ENCODE data around the gene SFT2D1. TPM values are rescaled to one million over a fixed set of nuclear protein-coding genes. Genes with fewer than 3 reads are reported as not detected.

The SFT2D1 gene
- polyA plus RNA-seq, 3 donors, result 59.6 to 81.0 (median 68.2) TPM

DNA sequence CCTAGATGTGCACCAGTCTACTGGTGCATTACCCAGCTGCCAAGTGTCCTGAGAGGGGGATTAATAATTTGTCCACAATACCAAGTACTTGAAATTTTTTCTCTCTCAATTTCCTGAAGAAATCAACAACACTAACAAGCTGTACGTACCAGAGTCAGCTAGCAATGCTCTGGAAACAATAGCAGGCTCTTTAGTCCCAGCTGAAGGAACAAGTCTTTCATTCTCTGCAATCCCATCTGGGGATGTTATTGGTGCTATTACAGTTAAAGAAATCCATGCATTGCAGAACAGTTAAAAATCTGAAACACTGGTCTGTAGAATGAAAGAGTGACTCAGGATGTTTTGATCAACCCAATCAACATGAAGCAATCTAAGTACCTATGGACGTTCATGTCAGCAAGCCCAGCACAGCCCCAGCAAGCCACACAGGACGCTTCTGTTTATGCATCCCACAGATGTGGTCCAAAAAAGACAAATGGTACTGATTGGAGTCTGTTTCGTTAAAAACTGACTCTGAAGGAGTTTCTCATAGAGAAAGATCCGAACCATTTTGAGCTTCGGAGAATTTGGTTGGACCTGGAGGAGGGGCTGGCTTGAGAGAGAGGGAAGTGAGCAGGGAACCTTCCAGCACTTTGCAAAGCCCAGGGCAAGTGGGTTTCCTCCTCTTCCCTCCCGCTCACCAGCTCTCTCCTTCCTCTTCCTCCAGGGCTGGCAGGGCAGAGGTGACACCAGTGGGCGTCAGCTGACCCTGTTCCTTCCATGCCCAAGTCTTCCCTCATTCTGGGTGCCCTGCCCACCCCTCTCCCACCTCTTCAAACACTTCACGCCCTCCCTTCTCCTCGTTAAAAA is 46.1 kb downstream of the SFT2D1 start:
- DNase-seq (ENCODE audit: extremely low read depth in 1 of 11, low read depth in 9 of 11, low spot score in 4 of 11), result no peak

DNA sequence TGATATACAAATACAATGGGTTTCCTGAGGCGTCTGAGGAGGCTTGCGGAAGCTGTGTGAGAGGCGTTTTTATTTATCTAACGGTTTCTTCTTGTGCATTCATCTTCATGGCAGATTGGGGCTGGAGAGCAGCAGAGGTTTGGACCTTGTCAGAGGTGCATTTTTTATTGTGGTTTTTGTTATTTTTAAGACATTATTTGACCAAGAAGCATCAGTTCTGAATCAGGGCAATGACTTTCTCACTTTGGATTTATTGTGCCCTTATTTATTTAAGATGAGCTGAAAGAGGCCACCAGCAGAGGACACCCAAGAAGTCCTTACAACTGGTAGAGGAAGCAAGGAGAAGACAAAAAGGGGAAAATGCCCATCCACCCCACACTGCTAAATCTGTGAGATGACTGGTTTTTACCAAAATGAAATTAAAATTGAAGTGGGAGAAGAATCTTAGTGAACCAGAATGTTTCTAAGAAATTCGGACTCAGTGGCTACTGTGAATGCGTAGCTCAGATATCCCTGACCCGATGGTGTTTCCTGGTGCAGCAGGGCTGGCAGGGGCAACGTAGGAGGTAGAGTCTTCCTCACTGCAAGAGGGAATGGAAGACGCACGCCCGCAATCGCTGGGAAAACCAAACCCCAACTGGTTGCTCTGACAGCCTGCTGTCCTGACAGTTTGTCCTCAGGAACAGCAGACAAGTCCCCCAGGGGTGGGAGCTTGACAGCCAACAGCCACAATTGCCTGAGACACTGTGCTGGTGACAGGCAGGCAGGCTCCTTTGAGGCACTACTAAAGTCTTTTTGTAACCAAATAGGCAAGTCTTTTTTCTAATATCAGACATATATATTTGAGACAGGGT is 48.4 kb downstream of the SFT2D1 start:
- DNase-seq (ENCODE audit: extremely low read depth in 1 of 11, low read depth in 9 of 11, low spot score in 4 of 11), result no peak

DNA sequence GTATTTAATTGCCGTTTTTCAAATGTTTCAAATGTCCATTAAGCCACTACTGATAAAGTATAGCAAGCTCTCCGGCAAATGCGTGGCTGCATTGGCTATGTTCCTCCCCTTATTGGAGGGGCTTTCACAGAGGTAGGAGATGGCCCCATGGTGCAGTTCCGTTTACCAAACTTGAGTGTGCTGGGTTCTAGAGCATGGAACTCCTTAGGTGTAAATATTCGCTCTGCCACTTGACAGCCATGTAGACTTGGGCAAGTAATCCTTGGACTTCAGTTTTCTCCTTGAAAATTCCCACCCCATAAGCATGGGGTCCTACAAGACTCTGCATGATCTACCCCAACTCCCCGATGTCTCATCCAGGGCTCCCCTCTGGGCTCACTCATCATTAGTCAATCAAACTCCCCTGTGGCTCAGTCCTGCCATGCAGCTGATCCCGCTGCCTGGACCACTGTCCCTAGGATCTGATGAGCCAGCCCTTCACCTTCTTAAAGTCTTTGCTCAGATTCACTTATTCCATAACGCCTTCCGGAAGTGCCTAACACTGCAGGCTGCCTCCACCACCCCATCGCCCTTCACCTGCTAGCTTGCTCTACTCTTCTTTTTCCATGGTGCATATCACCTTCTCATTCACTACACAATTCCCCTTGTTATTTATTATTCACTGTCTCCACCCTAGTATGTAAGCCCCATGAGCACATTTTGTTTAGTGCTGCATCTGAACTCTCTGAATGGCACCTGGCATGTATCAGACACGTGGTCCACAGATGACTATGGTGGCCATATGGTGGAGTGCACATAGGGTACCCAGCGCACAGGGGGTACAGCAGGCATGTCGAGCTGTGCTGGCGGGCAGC is 52.9 kb downstream of the SFT2D1 start:
- DNase-seq (ENCODE audit: extremely low read depth in 1 of 11, low read depth in 9 of 11, low spot score in 4 of 11), result no peak

DNA sequence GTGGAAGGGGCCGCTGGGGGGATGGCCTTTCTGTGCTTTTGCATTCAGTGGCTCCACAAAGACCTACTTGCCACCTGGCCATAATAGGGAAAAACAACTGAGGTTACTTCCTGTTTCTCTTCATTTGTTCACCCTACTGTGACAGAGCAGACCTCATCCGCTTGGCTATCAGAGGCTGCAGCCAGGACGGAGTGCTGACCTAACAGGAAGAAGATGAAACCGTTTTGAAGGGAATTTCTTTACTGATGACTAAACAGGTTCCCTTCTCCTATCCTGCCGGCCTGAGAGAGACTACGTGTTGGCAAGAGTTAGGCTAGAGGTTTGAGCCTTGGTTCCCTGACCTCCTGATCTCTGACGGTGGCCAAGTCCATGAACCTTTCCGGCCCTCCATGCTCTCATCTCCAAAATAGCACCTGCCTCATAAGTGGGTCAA is 55.5 kb downstream of the SFT2D1 start:
- no peak for DNase-seq (ENCODE audit: extremely low read depth in 1 of 11, low read depth in 9 of 11, low spot score in 4 of 11)

DNA sequence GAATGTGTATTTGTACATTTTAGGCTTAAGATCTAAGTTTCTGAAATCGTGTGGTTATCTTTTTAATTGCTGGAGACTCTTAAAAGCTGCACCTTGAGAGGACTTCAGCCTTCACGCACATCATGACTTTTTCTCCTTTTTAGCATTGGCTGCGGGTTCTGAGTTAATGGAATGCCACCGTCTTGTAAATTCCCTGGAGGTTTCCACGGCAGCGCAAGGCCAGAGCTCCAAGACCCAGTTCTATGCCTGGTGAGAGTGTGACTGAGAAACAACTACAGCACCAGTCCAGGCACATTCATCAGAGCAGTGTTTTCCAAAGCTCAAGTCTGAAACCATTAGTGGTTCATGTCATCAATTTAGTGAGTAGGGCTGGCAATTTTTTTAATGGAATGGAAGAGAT is 57.1 kb downstream of the SFT2D1 start:
- no peak for DNase-seq (ENCODE audit: extremely low read depth in 1 of 11, low read depth in 9 of 11, low spot score in 4 of 11)

DNA sequence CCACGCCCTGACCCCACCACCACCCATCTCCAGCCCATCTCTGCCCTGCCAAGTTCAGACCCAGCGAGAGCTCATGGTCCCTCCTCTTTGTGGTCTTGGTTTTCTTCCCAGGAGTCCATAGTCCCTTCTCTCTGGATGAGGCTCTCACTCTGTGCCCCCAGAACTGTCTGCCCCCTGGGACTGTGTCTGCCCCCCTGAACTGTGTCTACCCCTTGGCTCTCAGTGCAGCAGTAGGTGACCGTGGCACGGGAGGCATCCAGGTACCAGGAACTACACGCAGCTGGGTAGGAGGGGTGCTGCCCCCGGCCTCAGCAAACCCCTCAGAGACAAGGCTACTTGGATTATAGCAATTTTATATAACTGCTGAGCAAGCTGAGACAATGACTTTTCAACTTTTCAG is 57.7 kb downstream of the SFT2D1 start:
- DNase-seq (ENCODE audit: extremely low read depth in 1 of 11, low read depth in 9 of 11, low spot score in 4 of 11), result no peak

DNA sequence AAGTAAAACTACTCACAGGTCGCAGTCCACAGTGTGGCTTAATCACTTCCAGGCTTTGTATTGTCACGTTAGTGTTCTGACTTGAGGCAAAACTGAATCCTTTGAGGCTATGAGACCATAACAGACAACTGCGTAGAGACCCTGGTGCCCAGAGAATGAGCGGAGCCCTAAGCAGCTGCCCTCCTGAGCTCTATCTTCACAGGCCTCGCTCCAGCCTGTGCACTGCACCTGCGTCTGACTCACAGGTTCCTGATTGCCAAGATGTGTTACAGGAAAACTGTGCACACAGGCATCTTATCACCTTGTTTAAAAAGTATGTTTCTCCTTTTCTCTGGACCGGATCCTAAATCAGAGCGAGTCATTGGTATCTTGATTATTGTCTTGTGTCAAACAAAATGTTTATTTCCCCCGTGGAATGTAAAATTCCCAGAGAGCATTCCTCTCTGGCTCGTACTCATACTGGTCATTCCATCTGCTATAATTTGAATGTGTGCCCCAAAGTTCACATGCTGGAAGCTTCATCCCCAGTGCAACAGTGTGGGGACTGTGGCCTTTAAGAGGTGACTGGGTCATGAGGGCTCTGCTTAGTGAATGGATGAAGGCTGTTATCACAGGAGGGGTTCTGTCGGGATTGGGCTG is 59.8 kb downstream of the SFT2D1 start:
- no peak for DNase-seq (ENCODE audit: extremely low read depth in 1 of 11, low read depth in 9 of 11, low spot score in 4 of 11)

DNA sequence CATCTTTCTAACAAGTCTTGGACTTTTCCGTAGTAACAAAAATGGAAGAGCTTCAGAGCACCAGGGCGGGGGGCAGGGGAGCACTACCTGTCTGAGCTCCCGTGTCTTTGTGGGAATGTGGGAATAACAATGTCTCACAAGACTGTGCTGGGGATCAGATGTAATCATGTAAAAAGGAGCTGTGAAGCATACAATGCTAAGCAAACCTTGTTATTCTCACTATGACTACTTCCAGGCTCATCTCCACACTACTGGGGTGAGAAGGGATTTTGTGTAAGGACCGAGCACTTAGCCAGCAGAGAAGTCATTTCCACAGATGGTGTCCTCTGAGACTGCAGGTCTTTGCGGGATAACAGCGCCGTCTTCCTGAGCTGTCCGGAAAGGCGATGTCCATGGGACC is 61.2 kb downstream of the SFT2D1 start:
- no peak for DNase-seq (ENCODE audit: extremely low read depth in 1 of 11, low read depth in 9 of 11, low spot score in 4 of 11)

DNA sequence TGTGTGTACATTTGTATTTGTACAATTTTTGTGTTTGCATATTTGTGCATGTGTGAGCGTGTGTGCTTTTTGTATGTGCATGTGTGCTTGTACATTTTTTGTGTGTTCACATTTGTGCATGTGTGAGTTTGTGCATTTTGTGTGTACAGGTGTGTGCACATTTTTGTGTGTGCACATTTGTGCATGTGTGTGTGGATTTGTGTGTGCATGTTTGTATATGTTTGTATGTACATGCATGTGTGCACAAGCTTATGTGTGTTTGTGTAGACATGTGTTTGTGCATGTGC is 63.0 kb downstream of the SFT2D1 start:
- DNase-seq (ENCODE audit: extremely low read depth in 1 of 11, low read depth in 9 of 11, low spot score in 4 of 11), result no peak

DNA sequence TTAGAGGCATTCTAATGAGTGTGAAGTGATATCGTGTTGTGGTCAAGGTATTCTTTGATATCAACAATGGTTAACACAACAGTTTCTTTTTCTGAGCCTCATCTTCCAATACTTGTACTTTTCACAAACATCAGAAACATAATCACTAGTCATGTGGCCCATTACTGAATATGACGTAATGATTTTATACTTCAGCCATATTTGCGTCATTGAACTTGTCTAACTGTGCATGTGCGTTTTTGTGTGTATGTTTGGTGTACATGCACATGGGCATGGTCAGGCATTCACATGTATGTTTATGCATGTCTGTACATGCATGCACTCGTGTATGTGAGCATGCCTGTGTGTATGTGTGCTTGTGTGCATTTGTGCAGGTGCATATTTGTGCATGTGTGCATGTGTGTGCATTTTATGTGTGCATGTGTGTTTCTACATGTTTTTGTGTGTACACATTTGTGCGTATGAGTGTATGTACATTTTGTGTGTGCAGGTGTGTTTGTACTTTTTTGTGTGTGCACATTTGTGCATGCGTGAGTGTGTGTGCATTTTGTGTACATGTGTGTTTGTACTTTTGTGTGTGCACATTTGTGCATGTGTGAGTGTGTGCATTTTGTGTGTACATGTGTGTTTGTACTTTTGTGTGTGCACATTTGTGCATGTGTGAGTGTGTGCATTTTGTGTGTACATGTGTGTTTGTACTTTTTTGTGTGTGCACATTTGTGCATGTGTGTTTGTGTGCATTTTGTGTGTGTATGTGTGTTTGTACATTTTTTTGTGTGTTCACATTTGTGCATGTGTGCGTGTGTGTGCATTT is 63.6 kb downstream of the SFT2D1 start:
- DNase-seq (ENCODE audit: extremely low read depth in 1 of 11, low read depth in 9 of 11, low spot score in 4 of 11), result no peak

DNA sequence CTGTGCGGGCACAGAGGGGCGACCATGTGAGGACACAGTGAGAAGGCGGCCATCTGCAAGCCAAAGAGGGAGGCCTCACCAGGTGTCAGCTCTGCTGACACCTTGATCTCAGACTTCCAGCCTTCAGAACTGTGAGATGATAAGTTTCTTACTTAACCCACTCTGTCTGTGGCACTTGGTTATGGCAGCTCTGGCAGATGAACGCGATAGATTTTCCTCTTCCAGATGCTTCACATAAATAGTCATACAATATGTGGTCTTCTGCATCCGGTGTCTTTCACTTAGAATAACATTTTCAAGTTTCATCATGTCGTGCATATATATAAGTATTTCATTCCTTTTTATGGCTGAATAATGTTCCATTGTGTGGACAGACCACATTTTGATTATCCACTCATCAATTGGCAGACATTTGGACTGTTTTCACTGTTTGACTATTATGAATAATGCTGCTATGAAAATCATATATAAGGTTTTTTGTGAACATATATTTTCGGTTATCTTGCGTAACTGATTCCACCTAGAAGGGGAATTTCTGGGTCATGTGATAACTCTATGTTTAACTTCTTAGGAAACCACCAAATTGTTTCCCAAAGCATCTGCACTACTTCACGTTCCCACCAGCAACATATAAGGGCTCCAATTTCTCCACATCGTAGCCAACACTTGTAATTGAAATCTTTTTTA is 64.3 kb downstream of the SFT2D1 start:
- DNase-seq (ENCODE audit: extremely low read depth in 1 of 11, low read depth in 9 of 11, low spot score in 4 of 11), result no peak

DNA sequence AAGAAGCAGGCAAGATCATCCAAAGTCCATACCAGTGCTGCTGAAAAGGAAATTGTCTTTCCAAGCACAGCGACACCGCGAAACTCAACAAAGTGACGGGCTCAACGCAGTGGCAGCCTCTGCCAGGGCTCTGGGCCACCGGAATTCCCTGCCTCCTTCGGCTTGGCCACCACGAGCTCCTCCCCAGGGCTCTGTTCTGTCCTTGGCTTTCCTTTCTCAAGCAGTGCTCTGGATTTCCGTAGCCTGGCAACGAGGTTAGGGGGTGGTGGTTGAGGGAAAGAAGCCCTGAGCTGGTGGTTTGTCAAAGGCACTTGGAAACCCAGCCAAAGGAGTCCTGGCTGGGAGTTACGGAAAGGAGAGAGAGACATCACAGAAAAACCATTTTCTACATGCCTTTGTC is 65.3 kb downstream of the SFT2D1 start:
- no peak for DNase-seq (ENCODE audit: extremely low read depth in 1 of 11, low read depth in 9 of 11, low spot score in 4 of 11)

DNA sequence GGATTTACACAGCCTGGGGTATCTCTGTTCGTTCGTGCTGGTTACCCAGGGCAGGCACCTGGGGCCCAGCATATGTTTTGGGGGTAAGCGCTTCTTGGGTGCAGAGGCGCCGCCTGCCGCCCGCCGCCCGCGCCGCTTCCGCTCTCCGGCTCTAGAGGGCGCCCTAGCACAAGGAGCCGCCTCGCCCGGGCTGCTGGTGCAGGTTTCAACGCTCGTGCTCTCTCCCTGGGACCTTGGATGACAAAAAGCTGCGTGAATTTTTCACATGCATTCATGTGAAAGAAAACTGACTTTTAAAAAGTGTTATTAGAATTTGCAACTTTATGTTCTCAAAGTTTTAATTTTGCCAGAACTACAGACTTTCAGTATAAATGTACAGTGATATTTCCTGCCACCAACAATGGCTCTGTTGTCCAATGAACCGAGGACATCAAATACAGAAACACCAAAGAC is 66.6 kb downstream of the SFT2D1 start:
- peak in 3 of 11 donors; percentile 44 to 48 (median 44) for DNase-seq (ENCODE audit: extremely low read depth in 1 of 11, low read depth in 9 of 11, low spot score in 4 of 11)

DNA sequence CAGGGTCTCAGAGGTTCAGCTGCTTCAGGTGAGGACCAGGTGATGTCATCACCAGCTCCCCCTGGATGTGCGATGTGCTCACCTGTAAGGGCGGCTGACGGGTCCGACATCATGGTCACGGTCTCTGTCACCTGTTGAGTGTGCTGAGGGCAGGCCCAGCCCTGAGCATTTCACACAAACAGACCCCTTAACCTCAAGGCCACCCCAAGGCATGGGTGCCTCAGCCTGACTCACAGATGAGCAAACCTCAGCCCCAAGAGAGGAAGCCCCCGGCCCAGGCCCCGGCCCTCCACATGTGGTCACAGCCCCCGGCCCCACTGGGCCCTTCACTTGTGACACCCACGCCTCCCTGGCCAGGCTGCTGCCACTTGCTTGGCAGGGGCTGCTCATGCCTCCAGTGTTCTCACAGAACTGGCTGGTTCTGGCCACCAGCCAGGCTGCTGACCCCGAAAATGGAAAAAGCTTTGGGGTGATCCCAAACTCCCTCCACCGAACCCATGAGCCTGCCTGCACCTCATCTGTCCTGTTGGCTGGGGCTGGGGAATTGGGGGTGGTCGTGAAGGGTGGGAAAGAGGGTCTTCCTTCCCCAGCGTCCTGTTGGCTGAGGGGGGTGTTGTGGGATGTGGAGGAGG is 67.5 kb downstream of the SFT2D1 start:
- no peak for DNase-seq (ENCODE audit: extremely low read depth in 1 of 11, low read depth in 9 of 11, low spot score in 4 of 11)

DNA sequence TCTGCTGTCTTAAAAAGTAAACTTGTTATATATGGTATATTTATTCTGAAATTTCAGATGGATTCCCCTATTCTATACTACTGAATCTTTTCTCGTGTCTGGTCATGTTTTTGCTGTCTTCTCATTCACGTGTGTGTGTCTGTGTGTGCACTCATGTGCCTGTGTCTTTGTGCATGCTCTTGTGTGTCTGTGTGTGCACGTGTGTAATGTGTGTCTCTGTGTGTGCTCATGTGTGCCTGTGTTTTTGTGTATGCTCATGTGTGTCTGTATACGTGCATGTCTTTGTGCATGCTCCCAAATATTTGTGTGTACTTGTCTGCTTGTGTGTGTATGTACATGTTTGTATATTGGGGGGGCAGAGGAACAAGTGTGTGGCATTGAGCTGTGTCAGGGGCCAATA is 68.2 kb downstream of the SFT2D1 start:
- no peak for DNase-seq (ENCODE audit: extremely low read depth in 1 of 11, low read depth in 9 of 11, low spot score in 4 of 11)

DNA sequence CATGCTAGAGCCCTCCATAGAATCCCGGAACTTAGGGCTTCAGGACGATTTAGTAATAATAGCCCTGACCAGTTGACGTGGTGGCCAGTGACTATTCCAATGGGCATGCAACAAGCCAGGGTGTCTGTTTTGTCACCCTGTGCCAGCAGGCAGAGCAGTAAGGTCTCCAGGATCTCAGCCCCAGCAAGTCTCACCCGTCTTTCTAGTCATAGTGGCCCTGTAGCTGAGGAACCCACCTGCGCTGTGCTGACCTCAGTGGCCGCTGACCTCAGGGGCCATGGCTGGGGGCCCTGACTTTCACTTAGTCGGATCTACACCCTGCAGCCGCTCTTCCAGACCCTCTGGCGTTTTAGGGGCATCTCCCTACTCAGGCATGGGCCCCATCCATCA is 71.0 kb downstream of the SFT2D1 start:
- no peak for DNase-seq (ENCODE audit: extremely low read depth in 1 of 11, low read depth in 9 of 11, low spot score in 4 of 11)

DNA sequence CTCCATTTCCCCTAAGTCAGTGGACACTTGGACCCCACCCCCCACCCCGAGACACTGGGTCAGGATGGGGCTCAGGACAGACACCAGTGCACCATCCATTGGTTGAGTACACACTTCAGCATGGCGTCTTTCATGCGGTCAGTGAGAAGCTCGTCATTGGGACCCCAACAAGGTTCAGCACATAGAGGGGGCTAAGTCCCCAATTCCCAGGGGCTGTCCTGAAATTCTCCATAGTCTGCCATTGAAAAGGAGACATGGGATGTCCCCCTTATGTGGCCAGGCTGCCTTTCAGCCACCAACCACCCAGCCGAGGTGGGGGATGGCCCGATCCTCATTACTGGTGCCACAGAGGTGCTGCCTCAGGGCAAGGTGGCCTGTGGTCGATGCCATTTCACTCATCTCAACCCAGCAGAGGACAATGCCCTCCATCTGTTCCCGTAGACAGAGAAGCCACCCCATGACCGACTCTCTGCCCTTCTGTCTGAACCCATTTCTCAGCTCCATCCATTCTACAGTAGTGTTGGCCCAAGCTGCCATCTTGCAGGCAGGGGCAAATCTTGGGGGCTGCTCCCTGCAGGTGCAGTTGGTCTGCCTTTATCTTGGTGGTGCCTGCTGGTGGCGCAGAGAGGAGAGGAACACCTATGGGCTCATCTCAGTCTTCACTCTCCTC is 71.5 kb downstream of the SFT2D1 start:
- no peak for DNase-seq (ENCODE audit: extremely low read depth in 1 of 11, low read depth in 9 of 11, low spot score in 4 of 11)
